Activated CD4-positive, CD25-positive, alpha-beta regulatory T cell treated with anti-CD3 and anti-CD28 coated beads, Interleukin-2, amount 50 U/mL, for 16 hours (primary cell): ENCODE measurements around the gene DFFB.

ENCODE experiments used
- DNase-seq: peaks from one replicate; pipeline ENCODE4 v3.0.0-alpha.2; 2020; ENCODE audit warnings: low read depth, low spot score

DFFB gene

GRCh38 chr1:3895951-3896325 lies 38.7 kb downstream of the DFFB start:
- DNase-seq = no peak

DNA sequence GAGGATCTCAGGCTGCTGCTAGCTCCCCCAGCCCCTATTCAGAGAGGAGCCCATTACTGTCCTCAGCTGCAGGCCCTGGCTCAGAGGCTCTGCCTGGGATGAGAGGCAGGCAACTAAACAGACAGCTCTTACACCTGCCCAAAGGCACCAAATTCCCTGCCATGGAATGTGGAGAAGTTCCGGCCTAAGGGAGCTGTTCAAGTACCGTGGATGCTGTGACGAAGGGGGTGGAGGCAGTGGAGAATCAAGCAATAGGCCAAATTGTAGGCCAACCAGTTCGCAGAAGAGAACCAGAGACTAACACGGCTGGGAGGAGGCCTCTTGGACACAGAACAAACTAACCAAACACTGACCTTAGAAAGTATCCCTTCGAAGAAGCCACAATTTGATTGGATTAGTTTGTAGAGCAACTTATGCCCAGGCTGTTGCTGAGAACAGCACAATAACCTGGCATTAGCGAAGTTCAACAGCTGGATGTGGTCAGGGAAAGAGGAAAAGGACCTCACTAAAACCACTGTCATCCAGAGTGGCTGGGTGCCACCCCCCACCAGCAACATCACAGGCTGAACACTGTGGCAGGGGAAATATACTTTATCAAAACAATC lies 39.2 kb downstream of the DFFB start:
- DNase-seq = no peak

GRCh38 chr1:3898475-3898735 lies 41.1 kb downstream of the DFFB start:
- DNase-seq = no peak

- DNase-seq = no peak
Observed at GRCh38 chr1:3898994-3899753, 41.9 kb downstream of the DFFB start.

DNA sequence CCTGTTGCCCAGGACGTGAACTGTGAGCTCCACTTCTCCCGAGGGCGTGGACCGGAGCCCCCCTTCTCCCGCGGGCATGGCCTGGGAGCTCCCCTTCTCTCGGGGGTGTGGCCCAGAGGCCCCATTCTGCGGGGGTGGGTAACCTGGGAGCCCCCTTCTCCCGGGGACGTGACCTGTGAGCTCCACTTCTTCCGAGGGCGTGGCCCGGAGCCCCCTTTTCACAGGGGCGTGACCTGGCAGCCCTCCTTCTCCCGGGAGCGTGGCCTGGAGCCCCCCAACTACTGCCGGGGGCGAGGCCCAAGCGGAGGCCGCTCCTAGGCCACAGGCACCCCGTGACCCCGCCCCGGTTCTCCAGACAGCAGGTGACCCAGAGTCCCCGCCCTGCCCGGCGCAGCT lies 42.5 kb downstream of the DFFB start:
- DNase-seq = no peak

DNA sequence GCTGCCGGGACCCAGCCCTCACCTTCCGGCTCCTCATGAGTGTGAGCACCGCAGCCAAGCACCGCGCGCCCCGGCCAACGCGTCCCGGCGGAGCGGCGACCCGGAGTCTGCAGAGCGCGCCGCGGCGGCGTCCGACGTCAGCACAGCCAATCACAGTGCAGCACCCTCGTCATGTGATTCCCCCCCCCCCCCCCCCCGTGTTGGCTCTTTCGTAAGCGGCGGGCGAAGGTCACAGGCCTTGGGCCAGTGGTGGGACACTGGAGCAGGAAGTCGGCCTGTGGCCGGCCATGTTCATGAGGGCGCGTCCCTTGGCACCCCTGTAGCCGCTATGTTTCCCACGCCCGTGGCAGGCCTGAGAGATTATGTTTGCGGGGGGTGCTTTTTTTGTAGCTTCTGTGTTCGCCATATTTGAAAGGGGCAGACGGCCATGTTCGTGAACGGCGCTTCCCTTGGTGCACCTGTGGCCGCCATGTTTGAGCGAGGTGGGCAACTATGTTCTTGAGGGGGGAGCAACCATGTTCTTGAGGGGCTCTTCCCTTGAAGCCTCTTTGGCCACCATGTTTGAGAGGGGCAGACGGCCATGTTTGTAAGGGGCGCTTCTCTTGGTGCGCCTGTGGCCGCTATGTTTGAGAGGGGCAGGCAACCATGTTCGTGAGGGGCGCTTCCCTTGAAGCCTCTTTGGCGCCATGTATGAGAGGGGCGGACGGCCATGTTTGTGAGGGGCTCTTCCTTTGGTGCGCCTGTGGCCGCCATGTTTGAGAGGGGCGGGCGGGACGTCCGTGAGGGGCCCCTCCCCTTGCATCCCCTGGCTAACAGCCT lies 43.1 kb downstream of the DFFB start, which contains the start of gene C1orf174:
Gene C1orf174, minus strand, starts transcription at position 123 of the 819 bp plus-strand sequence. Its CDS starts 86 bp downstream, at position 37.
- peak; percentile 92 for DNase-seq

DNA sequence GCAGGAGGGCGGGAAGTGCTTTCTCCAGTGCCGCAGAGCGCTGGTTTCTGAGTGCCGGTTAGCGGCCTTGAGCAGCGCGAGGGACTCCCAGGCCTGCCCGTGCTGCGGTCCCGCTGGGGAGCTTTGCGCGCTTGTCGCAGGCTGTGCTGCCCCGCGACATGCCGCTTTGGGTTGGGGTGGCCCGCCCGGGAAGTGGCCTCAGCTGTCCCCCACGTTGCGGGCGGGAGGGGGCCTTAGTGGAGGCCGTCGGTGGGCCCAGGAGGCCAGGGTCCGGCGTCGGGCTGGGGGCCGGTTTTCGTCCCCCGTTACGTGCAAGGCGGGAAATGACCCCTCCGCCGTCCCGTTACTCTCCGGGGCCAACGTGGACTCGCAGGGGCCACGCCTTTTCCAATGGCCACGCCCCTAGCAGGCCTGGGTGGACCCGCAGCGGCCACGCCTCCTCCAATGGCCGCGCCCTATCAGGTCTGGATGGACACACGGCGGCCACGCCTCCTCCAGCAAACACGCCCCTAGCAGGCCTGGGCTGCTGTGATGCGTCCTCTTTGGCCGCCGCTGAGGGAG lies 43.8 kb downstream of the DFFB start:
- DNase-seq = peak; percentile 68

- DNase-seq = no peak
Observed at GRCh38 chr1:3902111-3902511, 44.8 kb downstream of the DFFB start.

DNA sequence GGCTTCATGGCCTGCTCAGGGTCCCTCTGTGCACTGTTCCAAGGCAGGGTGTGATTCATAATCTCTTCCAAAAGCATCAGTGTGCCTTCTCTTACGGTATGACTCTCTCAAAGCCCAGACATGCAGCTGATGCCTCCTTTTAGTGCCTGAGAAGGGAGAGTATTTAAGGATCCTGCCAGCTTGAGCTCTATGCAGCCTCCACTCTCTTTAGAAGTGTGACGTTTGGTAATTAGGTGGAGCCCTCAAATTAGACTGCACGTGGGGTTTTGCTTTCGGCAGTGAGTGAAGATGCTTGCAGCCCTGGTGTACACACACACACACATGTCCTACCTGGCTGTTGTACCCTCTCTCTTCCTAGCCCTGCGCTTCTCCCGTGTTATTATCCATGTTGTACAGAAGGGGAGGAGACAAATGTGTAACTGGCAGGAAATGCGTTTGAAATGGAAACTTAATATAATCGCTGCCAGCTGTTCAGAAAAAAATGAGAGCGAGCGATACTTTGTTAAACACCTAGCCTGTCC lies 45.4 kb downstream of the DFFB start:
- DNase-seq = no peak

GRCh38 chr1:3903141-3904005 lies 46.1 kb downstream of the DFFB start:
- DNase-seq = no peak

DNA sequence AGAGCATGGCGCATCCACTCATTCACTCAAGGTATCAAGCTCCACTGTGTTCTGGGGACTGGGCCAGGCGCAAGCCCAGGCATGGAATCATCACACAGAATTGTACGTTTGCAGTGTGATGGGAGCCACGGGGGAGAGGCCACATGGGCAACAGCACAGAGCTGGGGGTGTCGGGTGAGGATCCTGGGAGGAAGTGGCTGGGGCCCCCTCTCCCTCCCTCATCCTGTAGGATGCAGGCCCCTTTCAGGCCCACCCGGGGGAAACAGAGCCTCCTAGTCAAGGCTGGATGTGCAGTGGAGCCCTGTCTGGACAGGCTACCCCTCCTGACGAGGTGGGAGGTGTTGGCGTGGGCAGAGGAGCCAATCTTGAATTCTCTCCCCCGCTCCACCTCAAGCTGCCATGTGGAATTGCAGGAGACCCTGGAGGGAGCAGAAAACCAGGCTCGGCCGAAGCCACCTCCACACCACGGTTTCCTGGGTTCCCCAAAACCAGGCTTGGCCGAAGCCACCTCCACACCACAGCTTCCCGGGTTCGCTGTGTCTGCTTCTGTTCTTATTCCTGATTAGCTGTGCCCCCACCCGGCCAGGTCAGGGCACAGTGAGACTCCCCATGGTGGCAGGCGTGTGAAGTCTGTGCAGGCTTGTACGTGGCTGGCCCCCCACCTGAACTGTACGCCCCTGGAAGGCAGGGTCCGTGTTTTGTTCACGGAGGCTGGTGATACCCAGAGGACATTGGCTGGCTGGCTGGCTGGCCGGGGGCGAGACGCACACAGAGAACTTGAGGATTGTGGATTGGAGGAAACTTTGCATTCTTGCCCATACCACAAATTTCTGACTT lies 46.9 kb downstream of the DFFB start:
- no peak for DNase-seq

DNA sequence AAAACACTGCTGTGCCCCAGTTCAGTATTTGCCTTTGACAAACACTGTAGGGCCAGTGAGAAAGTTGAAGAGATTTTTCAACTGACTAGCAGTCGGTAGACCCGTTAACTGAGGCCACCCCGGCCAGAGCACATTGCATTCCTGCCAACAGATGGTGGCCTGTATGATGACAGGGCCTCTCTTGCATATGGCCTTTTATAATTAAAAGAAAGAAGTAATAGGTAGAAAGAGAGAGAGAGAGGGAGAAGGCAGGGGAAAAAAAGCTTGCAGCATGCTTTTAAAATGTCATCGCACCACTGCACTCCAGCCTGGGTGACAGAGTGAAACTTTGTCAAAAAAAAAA lies 47.5 kb downstream of the DFFB start:
- DNase-seq = no peak

- DNase-seq = no peak
Observed at GRCh38 chr1:3905266-3905952, 48.1 kb downstream of the DFFB start.

DNA sequence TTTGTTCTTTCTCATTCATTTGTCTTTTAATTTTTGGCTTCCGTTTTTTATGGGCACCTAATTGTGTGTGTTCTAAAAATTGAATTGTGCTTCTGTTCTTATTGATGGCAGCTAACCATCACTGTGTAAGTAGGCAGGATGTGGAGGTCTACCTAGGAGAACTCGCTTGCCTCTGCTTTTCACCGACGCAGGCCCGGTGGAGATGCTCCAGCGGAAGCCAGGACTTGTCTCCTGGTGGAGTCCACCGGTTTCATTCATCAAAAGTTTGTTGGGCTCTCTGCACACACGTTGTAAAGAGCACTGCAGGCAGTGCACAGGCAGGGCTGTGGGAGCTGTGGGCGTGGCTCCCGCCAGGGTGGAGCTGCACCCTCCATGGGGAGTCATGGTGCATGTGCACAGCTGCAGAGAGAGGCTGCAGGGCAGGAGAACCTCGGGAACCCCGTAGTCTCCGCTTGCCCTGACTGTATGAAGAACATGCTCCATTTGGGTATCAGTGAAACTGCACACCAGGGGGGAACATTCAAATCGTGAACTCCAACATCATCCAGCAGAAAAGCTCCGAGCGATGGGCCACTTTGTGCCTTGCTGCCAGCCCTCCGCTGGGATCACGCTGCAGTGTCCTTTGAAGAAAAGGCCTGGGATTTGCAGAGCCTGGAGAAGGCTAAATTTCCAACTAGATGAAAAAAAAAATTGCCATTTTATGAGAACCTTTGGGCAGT lies 48.8 kb downstream of the DFFB start:
- no peak for DNase-seq

DNA sequence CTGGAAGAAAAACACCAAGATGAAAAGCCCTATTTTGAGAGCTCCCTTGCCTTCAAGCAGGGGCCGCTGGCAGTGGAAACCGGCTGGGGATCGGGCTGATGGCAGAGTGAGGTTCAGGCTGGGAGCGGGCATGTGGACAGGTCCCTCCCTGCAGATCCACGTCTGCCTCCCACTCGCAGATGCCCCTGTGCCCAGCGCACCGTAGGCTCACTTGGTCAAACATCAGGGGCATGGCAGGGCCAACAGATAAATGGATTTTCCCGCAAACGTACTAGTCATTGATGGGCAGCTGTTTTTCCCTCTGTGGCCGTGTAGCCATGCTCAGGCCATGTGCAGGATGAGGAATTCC lies 49.4 kb downstream of the DFFB start:
- DNase-seq = no peak

- no peak for DNase-seq
Observed at GRCh38 chr1:3907031-3907534, 49.8 kb downstream of the DFFB start.

- no peak for DNase-seq
Observed at GRCh38 chr1:3907621-3908165, 50.4 kb downstream of the DFFB start.

DNA sequence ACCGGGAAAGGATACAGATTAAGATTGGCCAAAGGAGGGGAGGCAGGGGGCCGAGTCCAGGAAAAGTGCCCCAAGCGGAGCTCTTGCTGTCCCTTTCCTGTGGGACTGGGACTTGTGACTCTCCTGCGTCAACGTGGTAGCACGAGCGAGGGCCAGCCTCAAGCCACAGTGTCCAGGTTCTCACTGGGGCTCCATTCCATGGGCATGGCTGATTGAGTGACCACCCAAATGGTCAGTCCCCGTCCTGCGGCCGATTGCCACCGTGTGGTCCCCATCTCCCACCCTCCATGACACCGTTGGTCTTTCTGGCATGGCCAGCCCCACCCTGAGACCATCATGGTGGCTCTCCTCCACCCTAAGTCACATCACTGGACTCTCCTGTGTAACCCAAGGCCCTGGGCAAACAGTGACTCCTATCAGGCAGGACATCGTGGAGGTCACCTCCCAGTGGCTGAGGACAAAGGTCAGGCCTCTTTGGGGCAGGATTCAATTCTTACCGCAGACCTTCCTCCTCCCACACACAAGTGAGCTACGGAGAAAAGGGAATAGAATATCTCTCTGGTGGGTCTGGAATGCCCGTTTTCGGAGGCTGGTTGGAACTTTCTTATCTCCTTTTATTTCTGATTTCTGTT lies 51.7 kb downstream of the DFFB start:
- DNase-seq = no peak
